B cell (primary cell): ENCODE measurements around the gene TSC2. TPM values are rescaled to one million over a fixed set of nuclear protein-coding genes. Genes with fewer than 3 reads are reported as not detected.

Source experiments
- ATAC-seq: fragments of 200-7000 bp; cut with Tn5 transposase; one replicate; pipeline ENCODE4 v1.10.0; 2021; ENCODE audit warnings: low read depth, mild to moderate bottlenecking, moderate number of reproducible peaks, moderate library complexity
- CTCF ChIA-PET: fragments of 350-600 bp; sonication (Branson Sonifier 250); formaldehyde crosslinking; loops from one replicate; lab custom pipeline; 2021; ENCODE audit warnings: antibody characterized with exemption, inconsistent platforms; lab: Charles Lee
- POLR2A ChIA-PET: fragments of 350-600 bp; sonication (Branson Sonifier 250); formaldehyde crosslinking; loops from one replicate; lab custom pipeline; 2021; ENCODE audit warnings: antibody characterized with exemption; lab: Charles Lee
- DNase-seq: peaks from one replicate; pipeline ENCODE4 v3.0.0; 2013
- H2AFZ ChIP-seq: 2 replicates; pipeline ENCODE4 v1.6.1; 2012; ENCODE audit warnings: mild to moderate bottlenecking, low read depth, low read length; ENCODE audit not compliant: insufficient read depth, poor library complexity, severe bottlenecking
- H3K27ac ChIP-seq, 2 donors: 1 replicate in 1 of 2; 2 replicates in 1 of 2; pipeline ENCODE4 v1.5.1; 2012 to 2013; ENCODE audit warnings: low read length in 2 of 2, mild to moderate bottlenecking in 2 of 2, moderate library complexity in 1 of 2
- H3K27me3 ChIP-seq, 4 experiments: fragments of 200-600 bp in 1 of 4; sonication (generic) in 1 of 4; replicated peaks in 1 of 4; 1 replicate in 2 of 4; 2 replicates in 2 of 4; pipeline versions ENCODE4 v1.6.1 to v1.7.0; 2013 to 2016; ENCODE audit warnings: low read length in 3 of 4, mild to moderate bottlenecking in 2 of 4, mixed read lengths in 1 of 4, moderate library complexity in 1 of 4; ENCODE audit not compliant: insufficient read depth in 4 of 4, control insufficient read depth in 3 of 4; ENCODE audit errors: control extremely low read depth in 1 of 4
- H3K36me3 ChIP-seq, 2 experiments: replicated peaks in 1 of 2; 1 replicate in 1 of 2; 2 replicates in 1 of 2; pipeline versions ENCODE4 v1.6.1 to v1.7.1; 2013; ENCODE audit warnings: low read length in 1 of 2; ENCODE audit not compliant: insufficient read depth in 2 of 2, control insufficient read depth in 1 of 2; ENCODE audit errors: control extremely low read depth in 1 of 2, extremely low read depth in 1 of 2
- H3K4me1 ChIP-seq, 2 donors: fragments of 200-600 bp in 1 of 2; sonication (generic) in 1 of 2; 1 replicate in 1 of 2; 2 replicates in 1 of 2; pipeline versions ENCODE4 v1.5.1 to v1.6.1; 2013 to 2017; ENCODE audit warnings: low read length in 2 of 2; ENCODE audit not compliant: control insufficient read depth in 2 of 2, insufficient read depth in 2 of 2
- H3K4me2 ChIP-seq: replicated peaks from 2 replicates; pipeline ENCODE3; 2012; ENCODE audit warnings: mild to moderate bottlenecking, low read depth, low read length; ENCODE audit not compliant: poor library complexity, severe bottlenecking
- H3K4me3 ChIP-seq, 5 experiments: fragments of 200-600 bp in 1 of 5; sonication (generic) in 1 of 5; 1 replicate in 3 of 5; 2 replicates in 2 of 5; pipeline versions ENCODE4 v1.5.1 to v1.7.0; 2011 to 2016; ENCODE audit warnings: low read length in 4 of 5, mild to moderate bottlenecking in 4 of 5, low read depth in 2 of 5, control low read depth in 1 of 5, moderate library complexity in 1 of 5; ENCODE audit not compliant: insufficient read depth in 1 of 5; ENCODE audit errors: control extremely low read depth in 1 of 5, extremely low read depth in 1 of 5
- H3K79me2 ChIP-seq: fragments of 200-600 bp; sonication (generic); one replicate; pipeline ENCODE4 v1.6.0; 2016; ENCODE audit warnings: low read length; ENCODE audit not compliant: control insufficient read depth, insufficient read depth
- H3K9ac ChIP-seq: fragments of 200-600 bp; sonication (generic); 2 replicates; pipeline ENCODE4 v1.6.1; 2017; ENCODE audit warnings: mild to moderate bottlenecking, low read length, moderate library complexity
- H3K9me3 ChIP-seq, 3 donors: one replicate each; pipeline versions ENCODE4 v1.6.1 to v1.7.1; 2013; ENCODE audit warnings: low read length in 2 of 3; ENCODE audit not compliant: control insufficient read depth in 2 of 3, insufficient read depth in 1 of 3; ENCODE audit errors: control extremely low read depth in 1 of 3
- H4K20me1 ChIP-seq: 2 replicates; pipeline ENCODE4 v1.6.0; 2012; ENCODE audit warnings: mild to moderate bottlenecking, low read length; ENCODE audit not compliant: insufficient read depth, control insufficient read depth, poor library complexity, severe bottlenecking
- H3K27ac Mint-ChIP-seq: one replicate; pipeline ENCODE4 v1.8.0; 2021; ENCODE audit warnings: mixed read lengths
- H3K27me3 Mint-ChIP-seq: one replicate; pipeline ENCODE4 v1.8.0; 2021; ENCODE audit warnings: mixed read lengths
- H3K4me1 Mint-ChIP-seq: one replicate; pipeline ENCODE4 v1.8.0; 2021; ENCODE audit warnings: mixed read lengths
- H3K4me3 Mint-ChIP-seq: one replicate; pipeline ENCODE4 v1.8.0; 2021; ENCODE audit warnings: mixed read lengths
- H3K9me3 Mint-ChIP-seq: one replicate; pipeline ENCODE4 v1.8.0; 2022; ENCODE audit warnings: mixed read lengths; ENCODE audit not compliant: insufficient read depth
- EZH2 ChIP-seq: IDR thresholded peaks from 2 replicates; pipeline ENCODE4 v1.6.1; 2012; ENCODE audit warnings: borderline replicate concordance, low read depth, mild to moderate bottlenecking, moderate library complexity, low read length; ENCODE audit not compliant: insufficient read depth, poor library complexity, severe bottlenecking
- WGBS: methylation state at CpG from one replicate; pipeline ENCODE4 v1.1.5; 2013; ENCODE audit warnings: missing lambda C conversion rate; ENCODE audit not compliant: insufficient coverage; 5-methylcytosine and 5-hydroxymethylcytosine counted together
- intact Hi-C: fragments of 100-400 bp; cut with micrococcal nuclease; formaldehyde crosslinking; loops from one replicate; pipeline ENCODE4 v1.10.0; 2022
- polyA plus RNA-seq: library from polyadenylated mRNA; depleted of rRNA; stranded (reverse); fragments of >200 nt; gene quantifications from 2 replicates; pipeline ENCODE4 v1.2.3, GENCODE V29; 2012
- total RNA-seq, 2 donors: library from RNA; stranded (reverse); fragments of 120-200 nt in 1 of 2; gene quantifications; 1 replicate in 1 of 2; 2 replicates in 1 of 2; pipeline versions ENCODE4 v1.2.3 to v1.2.4, GENCODE V29; 2013 to 2022
- TF ChIP-seq, protein P1 (sequence below): fragments of 200-600 bp; IDR thresholded peaks from one replicate; pipeline ENCODE4 v1.8.0; 2022; ENCODE audit warnings: antibody characterized with exemption, mild to moderate bottlenecking

Gene TSC2
- total and polyA plus RNA-seq, 2 donors (not counting 1 experiment from before 2014, with no cell fraction given), result 128 to 194 TPM

DNA sequence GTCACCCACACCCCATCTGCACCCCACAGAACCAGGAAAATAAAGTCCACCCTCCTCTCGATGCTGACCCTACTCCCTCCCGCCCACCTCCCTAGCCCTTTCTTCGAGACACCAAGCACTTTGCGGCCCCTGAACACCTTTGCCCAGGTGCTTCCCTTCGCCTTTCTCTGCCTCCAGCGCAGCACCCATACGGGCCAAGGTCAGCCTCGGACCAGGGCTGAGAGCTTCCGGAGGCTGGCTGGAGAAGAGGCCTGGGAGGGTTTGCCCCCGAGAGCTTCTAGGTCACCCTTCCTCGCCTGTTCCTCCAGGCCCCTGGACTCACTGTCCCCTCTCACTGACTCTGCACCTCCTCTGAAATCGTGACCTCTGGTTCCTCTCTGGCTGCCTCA is 23.8 kb upstream of the TSC2 start:
- CTCF ChIA-PET, result interaction anchor here (1.0 to 4.7 kb wide), 4 partner anchors 24 to 130 kb away, joined by 3 to 35 read pairs (median 15); partner anchors contain the start of genes NTHL1, RAB26, TRAF7 and TSC2
- intact Hi-C loops, result loop anchor here (10.0 kb wide), 2 partner anchors 231 to 481 kb away; partner anchors contain the start of gene ECI1
- ATAC-seq, result no peak
- Histone ChIP-seq H2AFZ (no peak overlapping the region), H3K9ac (no peak overlapping the region), H3K79me2 (no peaks in the 10 kb centered on the region), H3K9me3 (no peaks in the 10 kb centered on the region), H3K27ac (no peak overlapping the region), H3K27me3 (peaks cover 0 to 63% (median 26%) of the 10 kb centered on the region in 4 experiments), H3K4me3 (no peak overlapping the region), H3K4me2 (no peak overlapping the region), H4K20me1 (no peaks in the 10 kb centered on the region), H3K4me1 (peaks cover 34 to 41% of the 10 kb centered on the region in 2 donors), H3K36me3 (no peaks in the 10 kb centered on the region)
- H3K4me3 Mint-ChIP-seq, result peak overlapping the region; percentile 55
- no peak for DNase-seq
- POLR2A ChIA-PET, result no interaction called here
- H3K4me1 Mint-ChIP-seq, result peaks cover 19% of the 10 kb centered on the region
- 95% methylated on average over 12 of the region's 12 CpGs for WGBS
- H3K27ac Mint-ChIP-seq, result peak overlapping the region; percentile 61
- H3K9me3 Mint-ChIP-seq, result no peaks in the 10 kb centered on the region
- TF ChIP-seq, protein P1, sequence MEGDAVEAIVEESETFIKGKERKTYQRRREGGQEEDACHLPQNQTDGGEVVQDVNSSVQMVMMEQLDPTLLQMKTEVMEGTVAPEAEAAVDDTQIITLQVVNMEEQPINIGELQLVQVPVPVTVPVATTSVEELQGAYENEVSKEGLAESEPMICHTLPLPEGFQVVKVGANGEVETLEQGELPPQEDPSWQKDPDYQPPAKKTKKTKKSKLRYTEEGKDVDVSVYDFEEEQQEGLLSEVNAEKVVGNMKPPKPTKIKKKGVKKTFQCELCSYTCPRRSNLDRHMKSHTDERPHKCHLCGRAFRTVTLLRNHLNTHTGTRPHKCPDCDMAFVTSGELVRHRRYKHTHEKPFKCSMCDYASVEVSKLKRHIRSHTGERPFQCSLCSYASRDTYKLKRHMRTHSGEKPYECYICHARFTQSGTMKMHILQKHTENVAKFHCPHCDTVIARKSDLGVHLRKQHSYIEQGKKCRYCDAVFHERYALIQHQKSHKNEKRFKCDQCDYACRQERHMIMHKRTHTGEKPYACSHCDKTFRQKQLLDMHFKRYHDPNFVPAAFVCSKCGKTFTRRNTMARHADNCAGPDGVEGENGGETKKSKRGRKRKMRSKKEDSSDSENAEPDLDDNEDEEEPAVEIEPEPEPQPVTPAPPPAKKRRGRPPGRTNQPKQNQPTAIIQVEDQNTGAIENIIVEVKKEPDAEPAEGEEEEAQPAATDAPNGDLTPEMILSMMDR, result no peak
- peaks cover 24% of the 10 kb centered on the region for H3K27me3 Mint-ChIP-seq

- ChIA-PET CTCF (interaction anchor here (2.7 to 4.7 kb wide), 2 partner anchors 115 to 129 kb away, joined by 24 to 35 read pairs; partner anchors contain the start of gene TRAF7), POLR2A (no interaction called here)
- Histone ChIP-seq H3K36me3 (no peaks in the 10 kb centered on the region), H3K4me1 (peaks cover 28 to 30% of the 10 kb centered on the region in 2 donors), H3K79me2 (no peaks in the 10 kb centered on the region), H2AFZ (no peak overlapping the region), H3K9me3 (no peaks in the 10 kb centered on the region), H3K9ac (no peak overlapping the region), H4K20me1 (no peaks in the 10 kb centered on the region), H3K27me3 (peaks cover 0 to 56% (median 22%) of the 10 kb centered on the region in 4 experiments), H3K4me2 (no peak overlapping the region), H3K27ac (no peak overlapping the region), H3K4me3 (no peak overlapping the region)
- WGBS, result 100% methylated on average over 14 of the region's 14 CpGs
- peaks cover 19% of the 10 kb centered on the region for H3K4me1 Mint-ChIP-seq
- no peak overlapping the region for H3K27ac Mint-ChIP-seq
- H3K9me3 Mint-ChIP-seq, result no peaks in the 10 kb centered on the region
- H3K4me3 Mint-ChIP-seq, result peak overlapping the region; percentile 56
- intact Hi-C loops, result loop anchor here (10.0 kb wide), 2 partner anchors 230 to 480 kb away; partner anchors contain the start of gene ECI1
- no peak for ATAC-seq
- TF ChIP-seq EZH2, result no peak
- TF ChIP-seq, protein P1, result no peak
- peaks cover 21% of the 10 kb centered on the region for H3K27me3 Mint-ChIP-seq
- no peak for DNase-seq
These were observed 22.5 kb upstream of the TSC2 start for GRCh38 chr16:2025251-2025650.
